H1 (cell line): ENCODE data around the gene TTC21A. TPM values are rescaled to one million over a fixed set of nuclear protein-coding genes. Genes with fewer than 3 reads are reported as not detected.

Experiments
- CTCF ChIA-PET: fragments of 300-600 bp; sonication (Branson Sonifier 250); formaldehyde crosslinking; loops from one replicate; lab custom pipeline; 2021; ENCODE audit not compliant: partially characterized antibody; lab: Charles Lee
- POLR2A ChIA-PET: fragments of 300-600 bp; sonication (Branson Sonifier 250); formaldehyde crosslinking; loops from one replicate; lab custom pipeline; 2021; ENCODE audit warnings: inconsistent platforms; ENCODE audit not compliant: partially characterized antibody; lab: Charles Lee
- DNase-seq, 2 experiments: peaks; one replicate each; pipeline versions ENCODE4 v3.0.0 to v3.0.0-alpha.2; 2010 to 2022; ENCODE audit warnings: low spot score in 2 of 2, low read depth in 1 of 2, mixed read lengths in 1 of 2
- FAIRE-seq: peaks from 2 replicates; lab custom pipeline; 2011; peaks lifted over from hg19 to GRCh38; lab: Jason Lieb, UNC
- H2AFZ ChIP-seq: 2 replicates; pipeline ENCODE4 v1.8.1; 2012; ENCODE audit warnings: low read length, inconsistent platforms
- H2AK5ac ChIP-seq: 2 replicates; pipeline ENCODE4 v1.6.1; 2013; ENCODE audit warnings: low read depth, low read length
- H2BK120ac ChIP-seq: replicated peaks from 2 replicates; pipeline ENCODE3; 2013; ENCODE audit warnings: low read depth, low read length, inconsistent platforms
- H2BK12ac ChIP-seq: 2 replicates; pipeline ENCODE4 v1.6.1; 2013; ENCODE audit warnings: low read depth, low read length
- H2BK15ac ChIP-seq: 2 replicates; pipeline ENCODE4 v1.6.1; 2013; ENCODE audit warnings: low read length
- H2BK20ac ChIP-seq: 2 replicates; pipeline ENCODE4 v1.6.1; 2013; ENCODE audit warnings: low read length
- H2BK5ac ChIP-seq: 2 replicates; pipeline ENCODE4 v1.6.1; 2013; ENCODE audit warnings: low read depth, low read length
- H3K14ac ChIP-seq: 2 replicates; pipeline ENCODE4 v1.6.1; 2013; ENCODE audit warnings: inconsistent platforms; ENCODE audit not compliant: insufficient read length
- H3K18ac ChIP-seq: 2 replicates; pipeline ENCODE4 v1.6.1; 2013; ENCODE audit warnings: low read length; ENCODE audit errors: extremely low read depth
- H3K23ac ChIP-seq: 2 replicates; pipeline ENCODE4 v1.6.1; 2013; ENCODE audit warnings: inconsistent platforms; ENCODE audit not compliant: insufficient read length
- H3K23me2 ChIP-seq: 2 replicates; pipeline ENCODE4 v1.6.1; 2013; ENCODE audit warnings: low read depth, low read length
- H3K27ac ChIP-seq: 2 replicates; pipeline ENCODE4 v1.6.1; 2011; ENCODE audit warnings: low read depth, low read length, inconsistent platforms
- H3K27me3 ChIP-seq, 4 experiments: replicated peaks in 1 of 4; 1 replicate in 1 of 4; 2 replicates in 3 of 4; pipeline versions ENCODE4 v1.6.1 to v1.8.1; 2011 to 2013; ENCODE audit warnings: low read length in 3 of 4, mild to moderate bottlenecking in 3 of 4, inconsistent platforms in 2 of 4, mixed read lengths in 2 of 4, moderate library complexity in 1 of 4; ENCODE audit not compliant: control insufficient read depth in 3 of 4, insufficient read depth in 3 of 4; ENCODE audit errors: extremely low read depth in 1 of 4
- H3K36me3 ChIP-seq, 4 experiments: 2 replicates each; pipeline versions ENCODE4 v1.6.1 to v1.8.1; 2011 to 2013; ENCODE audit warnings: mild to moderate bottlenecking in 4 of 4, low read length in 3 of 4, moderate library complexity in 2 of 4, control low read depth in 1 of 4, inconsistent platforms in 1 of 4; ENCODE audit not compliant: insufficient read depth in 4 of 4, control insufficient read depth in 2 of 4
- H3K4ac ChIP-seq: replicated peaks from 2 replicates; pipeline ENCODE3; 2013; ENCODE audit warnings: low read length, low read depth, mixed read lengths, inconsistent platforms; ENCODE audit not compliant: insufficient read length
- H3K4me1 ChIP-seq, 4 experiments: replicated peaks in 1 of 4; 1 replicate in 1 of 4; 2 replicates in 3 of 4; pipeline versions ENCODE4 v1.6.1 to v1.8.1; 2011 to 2013; ENCODE audit warnings: low read length in 3 of 4, inconsistent platforms in 2 of 4, mixed read lengths in 1 of 4; ENCODE audit not compliant: insufficient read depth in 4 of 4, control insufficient read depth in 3 of 4
- H3K4me2 ChIP-seq, 2 experiments: 2 replicates each; pipeline versions ENCODE4 v1.6.1 to v1.8.1; 2011 to 2013; ENCODE audit warnings: low read depth in 2 of 2, low read length in 2 of 2, control low read depth in 1 of 2, inconsistent platforms in 1 of 2, mild to moderate bottlenecking in 1 of 2; ENCODE audit not compliant: insufficient read depth in 1 of 2
- H3K4me3 ChIP-seq, 4 experiments: fragments of 200-600, 300-600 bp in 1 of 4; sonication (generic), shearing (Covaris generic), sonication (Bioruptor Twin) in 1 of 4; 2 replicates each; pipeline versions ENCODE4 v1.5.1 to v1.8.1; 2011 to 2016; ENCODE audit warnings: low read length in 4 of 4, low read depth in 3 of 4, control low read depth in 2 of 4, inconsistent platforms in 2 of 4, mild to moderate bottlenecking in 2 of 4, mixed read lengths in 1 of 4, moderate library complexity in 1 of 4; ENCODE audit not compliant: insufficient read depth in 2 of 4; ENCODE audit errors: extremely low read depth in 1 of 4
- H3K56ac ChIP-seq: replicated peaks from 2 replicates; pipeline ENCODE3; 2013; ENCODE audit warnings: low read depth, mild to moderate bottlenecking, mixed read lengths, low read length, inconsistent platforms; ENCODE audit not compliant: insufficient read length
- H3K79me1 ChIP-seq: 2 replicates; pipeline ENCODE4 v1.6.1; 2013; ENCODE audit warnings: low read depth, low read length, control low read depth
- H3K79me2 ChIP-seq, 2 experiments: 2 replicates each; pipeline versions ENCODE4 v1.6.1 to v1.8.1; 2012 to 2013; ENCODE audit warnings: low read length in 2 of 2, mild to moderate bottlenecking in 2 of 2, inconsistent platforms in 1 of 2; ENCODE audit not compliant: insufficient read depth in 2 of 2, control insufficient read depth in 1 of 2
- H3K9ac ChIP-seq, 4 experiments: replicated peaks in 1 of 4; 1 replicate in 1 of 4; 2 replicates in 3 of 4; pipeline versions ENCODE4 v1.6.1 to v1.8.1; 2011 to 2013; ENCODE audit warnings: low read depth in 3 of 4, low read length in 3 of 4, control low read depth in 2 of 4, mild to moderate bottlenecking in 2 of 4, moderate library complexity in 2 of 4, inconsistent platforms in 1 of 4; ENCODE audit errors: extremely low read depth in 1 of 4
- H3K9me3 ChIP-seq, 2 experiments: 2 replicates each; pipeline versions ENCODE4 v1.6.1 to v1.8.1; 2012 to 2013; ENCODE audit warnings: mild to moderate bottlenecking in 2 of 2, moderate library complexity in 2 of 2, control low read depth in 1 of 2, inconsistent platforms in 1 of 2, low read depth in 1 of 2, low read length in 1 of 2, mixed read lengths in 1 of 2; ENCODE audit not compliant: insufficient read depth in 2 of 2
- H4K20me1 ChIP-seq, 2 experiments: replicated peaks in 1 of 2; 2 replicates each; pipeline versions ENCODE3 to v1.8.1; 2011 to 2013; ENCODE audit warnings: inconsistent platforms in 2 of 2, low read length in 2 of 2, mild to moderate bottlenecking in 1 of 2; ENCODE audit not compliant: insufficient read depth in 2 of 2, control insufficient read depth in 1 of 2
- H4K5ac ChIP-seq: 2 replicates; pipeline ENCODE4 v1.6.1; 2013; ENCODE audit warnings: low read length, low read depth, mixed read lengths, inconsistent platforms; ENCODE audit not compliant: insufficient read length
- H4K8ac ChIP-seq: 2 replicates; pipeline ENCODE4 v1.8.0; 2013; ENCODE audit warnings: mild to moderate bottlenecking, moderate library complexity, low read length, inconsistent platforms; ENCODE audit not compliant: insufficient read depth; ENCODE audit errors: extremely low read depth
- H4K91ac ChIP-seq: replicated peaks from 2 replicates; pipeline ENCODE3; 2013; ENCODE audit warnings: low read length, mixed read lengths, inconsistent platforms; ENCODE audit not compliant: insufficient read length
- CEBPB ChIP-seq: IDR thresholded peaks from 2 replicates; pipeline ENCODE4 v1.6.1; 2012; ENCODE audit warnings: low read depth, low read length
- CTCF ChIP-seq, 3 experiments: IDR thresholded peaks; 1 replicate in 2 of 3; 2 replicates in 1 of 3; pipeline versions ENCODE4 v1.5.1 to v1.6.1; 2011; ENCODE audit warnings: low read length in 3 of 3, mild to moderate bottlenecking in 3 of 3, inconsistent platforms in 2 of 3, low read depth in 1 of 3, moderate library complexity in 1 of 3; ENCODE audit not compliant: insufficient read depth in 1 of 3; ENCODE audit errors: control extremely low read depth in 1 of 3
- GTF2F1 ChIP-seq: IDR thresholded peaks from 2 replicates; pipeline ENCODE4 v1.6.1; 2012; ENCODE audit warnings: low read depth, low read length, improper control_type of control experiment, borderline replicate concordance
- MAX ChIP-seq: IDR thresholded peaks from 2 replicates; pipeline ENCODE4 v1.6.1; 2012; ENCODE audit warnings: inconsistent platforms
- PHF8 ChIP-seq: fragments of 200-600 bp; sonication (generic); conservative IDR thresholded peaks from 2 replicates; pipeline ENCODE4 v1.7.1; 2012; ENCODE audit warnings: low read depth, mild to moderate bottlenecking, inconsistent platforms, low read length, moderate library complexity
- RAD21 ChIP-seq, 2 experiments: IDR thresholded peaks in 1 of 2; conservative IDR thresholded peaks in 1 of 2; 2 replicates each; pipeline ENCODE4 v1.6.1; 2011; ENCODE audit warnings: low read depth in 2 of 2, low read length in 2 of 2, improper control_type of control experiment in 1 of 2, inconsistent platforms in 1 of 2, mild to moderate bottlenecking in 1 of 2, moderate library complexity in 1 of 2
- SRF ChIP-seq: IDR thresholded peaks from 2 replicates; pipeline ENCODE4 v1.6.1; 2011; ENCODE audit warnings: mild to moderate bottlenecking, low read depth, low read length, moderate library complexity
- TBP ChIP-seq: IDR thresholded peaks from 2 replicates; pipeline ENCODE4 v1.6.1; 2011; ENCODE audit warnings: low read depth, low read length, improper control_type of control experiment
- USF2 ChIP-seq: IDR thresholded peaks from 2 replicates; pipeline ENCODE4 v1.6.1; 2011; ENCODE audit warnings: low read length, improper control_type of control experiment
- WGBS, 2 experiments: shearing (Covaris generic) in 1 of 2; methylation state at CpG; one replicate each; pipeline versions ENCODE4 v1.1.6 to v1.1.7; 2013 to 2015; ENCODE audit warnings: low lambda C conversion rate in 2 of 2, mixed read lengths in 2 of 2, inconsistent platforms in 1 of 2, low coverage in 1 of 2, missing lambda C conversion rate in 1 of 2; ENCODE audit not compliant: insufficient replicate concordance in 2 of 2, insufficient coverage in 1 of 2, insufficient read length in 1 of 2; ENCODE audit errors: extremely low coverage in 1 of 2, missing lambda C conversion rate in 1 of 2; 5-methylcytosine and 5-hydroxymethylcytosine counted together
- polyA plus RNA-seq, 7 experiments: library from polyadenylated mRNA; depleted of rRNA in 3 of 7; stranded (reverse) in 5 of 7; unstranded in 2 of 7; fragments of >200 nt in 5 of 7; fragments of 200-250 nt in 2 of 7; gene quantifications; 1 replicate in 5 of 7; 2 replicates in 1 of 7; 4 replicates in 1 of 7; pipeline versions ENCODE4 v1.2.1 to v1.2.3, GENCODE V29; 2011 to 2013; ENCODE audit warnings: missing spikeins in 2 of 7, mixed read lengths in 2 of 7
- total RNA-seq: library from RNA; stranded (reverse); fragmentation: NEBNext Ultra II Directional; extraction: Animal tissue kit (Norgen Biotek cat#: 25700); gene quantifications from 2 replicates; pipeline ENCODE4 v1.2.1, GENCODE V29; 2021

TTC21A gene
- total and polyA plus RNA-seq, 2 of the 8 experiments (the other 6 are each of a cell fraction or from before 2014, with no cell fraction given), result 2.3 to 2.8 TPM

DNA sequence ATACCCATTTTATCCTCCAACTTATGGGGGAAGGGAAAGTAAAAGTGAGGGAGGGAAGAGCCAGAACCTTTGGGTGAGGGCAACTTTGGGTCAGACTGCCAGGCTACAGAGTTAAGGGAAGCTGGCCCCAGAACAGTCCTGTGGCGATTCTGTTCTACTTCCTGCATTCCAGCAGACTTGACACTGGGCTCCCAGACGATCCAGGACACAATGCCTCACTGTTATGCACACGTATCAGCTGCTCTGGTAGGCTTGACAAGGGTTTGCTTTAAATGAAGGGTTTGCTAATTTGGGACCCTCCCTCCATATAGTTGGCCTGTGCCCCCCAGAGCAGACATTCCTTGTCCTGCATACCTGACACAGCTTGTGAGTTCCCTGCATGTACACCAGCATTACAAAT is 10.7 kb upstream of the TTC21A start:
- FAIRE-seq, result no peak
- TF ChIP-seq TBP (no peak), GTF2F1 (no peak), MAX (no peak), CEBPB (no peak), CTCF (IDR thresholded peaks at IDR 0.05; ENCODE audit: control extremely low read depth in 1 of 3, insufficient read depth in 1 of 3, low read depth in 1 of 3, low read length in 3 of 3) (no peak), RAD21 (IDR thresholded peaks at IDR 0.05 in 1 of 2, conservative IDR thresholded peaks at IDR 0.05 in 1 of 2; ENCODE audit: low read depth in 2 of 2, low read length in 2 of 2) (no peak), SRF (no peak), PHF8 (no peak), USF2 (no peak)

More for the DNA sequence above, 10.7 kb upstream of the TTC21A start:
- Histone ChIP-seq H3K36me3 (peaks cover 22 to 53% (median 48%) of the 10 kb centered on the region in 4 experiments), H2BK12ac (no peak overlapping the region), H3K18ac (no peak overlapping the region), H4K20me1 (peaks cover 1 to 3% of the 10 kb centered on the region in 2 experiments), H3K9me3 (no peaks in the 10 kb centered on the region; a peak in 1 of 4 replicates), H3K4me3 (no peak overlapping the region), H4K5ac (no peak overlapping the region), H3K23ac (no peak overlapping the region), H3K14ac (no peak overlapping the region), H3K56ac (no peak overlapping the region), H2AFZ (no peak overlapping the region), H4K91ac (no peak overlapping the region), H2BK120ac (no peak overlapping the region), H3K79me1 (no peaks in the 10 kb centered on the region), H3K79me2 (no peaks in the 10 kb centered on the region), H3K27ac (no peak overlapping the region), H2BK15ac (no peak overlapping the region), H2BK5ac (no peak overlapping the region), H4K8ac (no peak overlapping the region), H3K27me3 (peaks cover 0 to 2% (median 0%) of the 10 kb centered on the region in 4 experiments; a peak in 1 of 7 replicates), H2AK5ac (no peak overlapping the region), H3K4ac (no peak overlapping the region), H3K4me1 (no peaks in the 10 kb centered on the region), H3K4me2 (no peak overlapping the region), H3K23me2 (no peaks in the 10 kb centered on the region; the same call in 1 of the 2 replicates), H2BK20ac (no peak overlapping the region), H3K9ac (no peak overlapping the region)
- ChIA-PET POLR2A (interaction anchor here (1.2 kb wide), 1 partner anchor 311 kb away, joined by 3 read pairs; no protein-coding TSS in a partner anchor), CTCF (interaction anchor here (0.8 to 3.2 kb wide), 6 partner anchors 9 to 192 kb away, joined by 3 to 16 read pairs (median 4); partner anchors contain the start of gene XIRP1)
- WGBS, 2 experiments, result 78% methylated on average over 3 of the region's 3 CpGs; no CpG with 5 or more reads in 1 of the 2 experiments
- DNase-seq, result peak in 1 of 2 experiments; percentile 16
